Measurements from ENCODE around the gene SEC14L5. TPM values are rescaled to one million over a fixed set of nuclear protein-coding genes. Genes with fewer than 3 reads are reported as not detected.

Gene SEC14L5
- total RNA-seq, 1 donor: under 0.01 TPM

- no peaks in the 10 kb centered on the region for H3K9me3 ChIP-seq (ENCODE audit: low read depth, low read length)
- no peaks in the 10 kb centered on the region for H3K36me3 ChIP-seq (ENCODE audit: insufficient read depth, low read length)
- H3K27me3 ChIP-seq (ENCODE audit: insufficient read depth, low read length): no peaks in the 10 kb centered on the region
- H3K27ac ChIP-seq (ENCODE audit: low read depth, low read length): no peak overlapping the region
- H2AFZ ChIP-seq (ENCODE audit: low read length): no peak overlapping the region
- no peaks in the 10 kb centered on the region for H3K79me2 ChIP-seq (ENCODE audit: insufficient read depth, low read length)
- H3K4me3 ChIP-seq (ENCODE audit: insufficient read depth, low read length): no peak overlapping the region
- H4K20me1 ChIP-seq (ENCODE audit: insufficient read depth, low read length): no peaks in the 10 kb centered on the region
- TF ChIP-seq CTCF (IDR thresholded peaks at IDR 0.05; ENCODE audit: extremely low read depth, low read depth, low read length): no peak
- no peak overlapping the region for H3K4me2 ChIP-seq (ENCODE audit: insufficient read depth, low read length)
- peak; percentile 63 for DNase-seq (ENCODE audit: insufficient read length, low spot score, missing footprints)
- H3K4me1 ChIP-seq (ENCODE audit: insufficient read depth, low read length): no peaks in the 10 kb centered on the region
Observed at GRCh38 chr16:5008311-5008731, 50.2 kb downstream of the SEC14L5 start.

GRCh38 chr16:5010576-5011329 is 52.6 kb downstream of the SEC14L5 start:
- H3K4me2 ChIP-seq (ENCODE audit: insufficient read depth, low read length): no peak overlapping the region
- H3K36me3 ChIP-seq (ENCODE audit: insufficient read depth, low read length): no peaks in the 10 kb centered on the region
- no peaks in the 10 kb centered on the region for H3K9me3 ChIP-seq (ENCODE audit: low read depth, low read length)
- H4K20me1 ChIP-seq (ENCODE audit: insufficient read depth, low read length): no peaks in the 10 kb centered on the region
- H3K27ac ChIP-seq (ENCODE audit: low read depth, low read length): no peak overlapping the region
- H2AFZ ChIP-seq (ENCODE audit: low read length): no peak overlapping the region
- H3K4me3 ChIP-seq (ENCODE audit: insufficient read depth, low read length): no peak overlapping the region
- H3K27me3 ChIP-seq (ENCODE audit: insufficient read depth, low read length): no peaks in the 10 kb centered on the region
- no peaks in the 10 kb centered on the region for H3K4me1 ChIP-seq (ENCODE audit: insufficient read depth, low read length)
- DNase-seq (ENCODE audit: insufficient read length, low spot score, missing footprints): peak; percentile 68
- H3K79me2 ChIP-seq (ENCODE audit: insufficient read depth, low read length): no peaks in the 10 kb centered on the region
- TF ChIP-seq CTCF (IDR thresholded peaks at IDR 0.05; ENCODE audit: extremely low read depth, low read depth, low read length): no peak

GRCh38 chr16:5011637-5012036 is 53.5 kb downstream of the SEC14L5 start:
- TF ChIP-seq CTCF (IDR thresholded peaks at IDR 0.05; ENCODE audit: extremely low read depth, low read depth, low read length): no peak
- Histone ChIP-seq H3K27ac (ENCODE audit: low read depth, low read length) (no peak overlapping the region), H3K4me3 (ENCODE audit: insufficient read depth, low read length) (no peak overlapping the region)

GRCh38 chr16:5012887-5013286 is 54.8 kb downstream of the SEC14L5 start:
- TF ChIP-seq CTCF (IDR thresholded peaks at IDR 0.05; ENCODE audit: extremely low read depth, low read depth, low read length): no peak
- H3K27ac ChIP-seq (ENCODE audit: low read depth, low read length): no peak overlapping the region
- no peaks in the 10 kb centered on the region for H3K9me3 ChIP-seq (ENCODE audit: low read depth, low read length)
- no peak overlapping the region for H3K4me3 ChIP-seq (ENCODE audit: insufficient read depth, low read length)
- H3K4me1 ChIP-seq (ENCODE audit: insufficient read depth, low read length): no peaks in the 10 kb centered on the region
- H3K79me2 ChIP-seq (ENCODE audit: insufficient read depth, low read length): no peaks in the 10 kb centered on the region
- H3K36me3 ChIP-seq (ENCODE audit: insufficient read depth, low read length): no peaks in the 10 kb centered on the region
- no peak overlapping the region for H2AFZ ChIP-seq (ENCODE audit: low read length)
- DNase-seq (ENCODE audit: insufficient read length, low spot score, missing footprints): no peak
- no peaks in the 10 kb centered on the region for H4K20me1 ChIP-seq (ENCODE audit: insufficient read depth, low read length)
- H3K27me3 ChIP-seq (ENCODE audit: insufficient read depth, low read length): no peaks in the 10 kb centered on the region
- H3K4me2 ChIP-seq (ENCODE audit: insufficient read depth, low read length): no peak overlapping the region

More at GRCh38 chr16:5011637-5012036, 53.5 kb downstream of the SEC14L5 start:
- peak; percentile 53 for DNase-seq (ENCODE audit: insufficient read length, low spot score, missing footprints)
- H3K4me2 ChIP-seq (ENCODE audit: insufficient read depth, low read length): no peak overlapping the region
- H4K20me1 ChIP-seq (ENCODE audit: insufficient read depth, low read length): no peaks in the 10 kb centered on the region
- H3K36me3 ChIP-seq (ENCODE audit: insufficient read depth, low read length): no peaks in the 10 kb centered on the region
- no peaks in the 10 kb centered on the region for H3K27me3 ChIP-seq (ENCODE audit: insufficient read depth, low read length)
- H3K79me2 ChIP-seq (ENCODE audit: insufficient read depth, low read length): no peaks in the 10 kb centered on the region
- H3K4me1 ChIP-seq (ENCODE audit: insufficient read depth, low read length): no peaks in the 10 kb centered on the region
- no peaks in the 10 kb centered on the region for H3K9me3 ChIP-seq (ENCODE audit: low read depth, low read length)
- no peak overlapping the region for H2AFZ ChIP-seq (ENCODE audit: low read length)

Data from osteoblast (primary cell).